ENCODE data around the gene RXRA. TPM values are rescaled to one million over a fixed set of nuclear protein-coding genes. Genes with fewer than 3 reads are reported as not detected.

The RXRA gene
- 89.0 TPM for total RNA-seq
- long read RNA-seq, transcript RXRA-202 (10 exons, 1,846 nt), result major isoform, 43 of 163 reads
- long read RNA-seq, partial matches to known transcripts, result 109 of 163 reads
- long read RNA-seq, other reads (novel, unspliced or antisense), result 11 of 163 reads

DNA sequence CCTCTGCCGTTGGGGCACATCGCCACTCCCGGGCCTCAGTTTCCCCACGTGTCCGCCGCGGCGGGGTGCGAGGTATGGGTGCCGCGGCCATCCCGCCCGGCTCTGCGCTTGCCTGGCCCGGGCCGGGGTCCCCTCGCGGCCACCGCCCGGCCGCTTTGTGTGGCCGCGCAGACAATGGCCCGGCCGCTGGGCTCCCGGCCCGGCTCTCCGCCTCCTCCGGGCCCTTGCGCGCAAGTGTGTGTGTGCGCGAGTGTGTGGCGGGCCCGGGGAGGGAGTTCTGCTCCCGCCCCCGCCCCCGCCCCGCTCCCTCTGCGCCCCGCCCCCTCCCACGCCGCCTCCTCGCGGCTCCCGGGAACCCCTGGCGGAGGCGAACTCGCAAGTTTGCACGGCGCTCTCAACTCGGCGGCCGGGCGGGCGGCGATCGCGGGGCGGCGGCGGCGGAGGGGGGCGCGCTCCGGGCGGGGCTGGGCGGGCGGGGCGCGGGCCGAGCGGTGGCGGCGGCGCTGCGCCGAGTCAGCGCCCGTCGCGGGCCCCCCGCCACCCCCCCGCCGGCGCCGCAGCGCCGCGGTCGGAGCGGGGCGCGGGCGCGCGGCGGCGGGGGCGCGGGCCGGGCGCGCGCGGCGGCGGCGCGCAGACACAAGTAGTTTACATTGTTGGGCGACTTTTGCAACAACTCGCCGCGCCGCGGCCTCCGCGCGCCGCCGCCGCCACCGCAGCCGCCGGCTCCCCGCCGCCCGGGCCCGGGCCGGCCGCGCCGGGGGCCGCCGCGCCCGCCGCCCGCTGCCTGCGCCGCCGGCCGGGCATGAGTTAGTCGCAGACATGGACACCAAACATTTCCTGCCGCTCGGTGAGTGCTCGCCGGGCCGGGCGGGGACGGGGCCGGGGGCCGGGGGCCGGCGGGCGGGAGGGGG, at the start of gene RXRA:
Gene RXRA, plus strand, starts transcription at position 643 of the 911 bp plus-strand sequence. Its CDS starts 177 bp downstream, at position 820.
- ATAC-seq (ENCODE audit: poor library complexity) (peak; percentile 71), DNase-seq (peak; percentile 92)
- intact Hi-C loops (cut with DNase I), result loop anchor here (5.0 kb wide), 2 partner anchors 46 to 159 kb away; no protein-coding TSS in a partner anchor

DNA sequence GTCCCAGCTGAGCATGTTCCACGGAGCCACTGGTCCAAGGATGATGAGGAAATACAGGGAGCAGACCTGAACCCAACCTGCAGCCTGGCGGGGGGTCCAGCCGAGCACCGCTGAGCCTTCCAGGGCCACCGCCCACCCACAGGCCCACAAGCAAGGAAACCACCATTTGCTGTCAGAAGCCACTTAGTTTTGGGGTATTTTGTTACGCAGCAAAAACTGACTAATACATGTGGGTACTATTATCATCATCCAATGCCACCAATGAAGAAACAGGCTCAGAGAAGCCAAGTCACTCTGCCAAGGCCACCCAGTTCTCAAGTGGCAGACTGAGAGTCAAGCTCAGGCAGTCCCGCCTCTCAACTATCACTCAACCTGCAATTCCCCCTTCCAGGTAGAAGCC, 48.0 kb upstream of the RXRA start:
- ATAC-seq (ENCODE audit: poor library complexity) (no peak), DNase-seq (no peak)
- intact Hi-C loops (cut with DNase I), result no loop called here

DNA sequence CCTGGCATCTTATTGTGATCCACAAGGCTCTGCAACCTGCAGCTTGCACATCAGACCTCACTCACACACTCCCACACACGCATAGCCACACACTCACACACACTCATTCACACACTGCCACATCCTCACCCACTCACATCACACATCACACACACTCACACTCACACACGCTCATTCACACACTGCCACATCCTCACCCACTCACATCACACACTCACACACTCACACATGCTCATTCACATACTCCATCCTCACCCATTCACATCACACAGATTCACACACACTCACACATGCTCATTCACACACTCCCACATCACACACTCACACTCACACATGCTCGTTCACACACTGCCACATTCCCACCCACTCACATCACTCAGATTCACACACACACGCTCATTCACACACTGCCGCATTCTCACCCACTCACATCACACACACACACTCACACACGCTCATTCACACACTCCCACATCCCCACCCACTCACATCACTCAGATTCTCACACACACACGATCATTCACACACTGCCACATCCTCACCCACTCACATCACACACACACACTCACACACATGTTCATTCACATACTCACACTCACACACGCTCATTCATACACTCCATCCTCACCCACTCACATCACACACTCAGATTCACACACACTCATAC, 47.1 kb upstream of the RXRA start:
- intact Hi-C loops (cut with DNase I), result no loop called here
- no peak for ATAC-seq (ENCODE audit: poor library complexity)
- no peak for DNase-seq

DNA sequence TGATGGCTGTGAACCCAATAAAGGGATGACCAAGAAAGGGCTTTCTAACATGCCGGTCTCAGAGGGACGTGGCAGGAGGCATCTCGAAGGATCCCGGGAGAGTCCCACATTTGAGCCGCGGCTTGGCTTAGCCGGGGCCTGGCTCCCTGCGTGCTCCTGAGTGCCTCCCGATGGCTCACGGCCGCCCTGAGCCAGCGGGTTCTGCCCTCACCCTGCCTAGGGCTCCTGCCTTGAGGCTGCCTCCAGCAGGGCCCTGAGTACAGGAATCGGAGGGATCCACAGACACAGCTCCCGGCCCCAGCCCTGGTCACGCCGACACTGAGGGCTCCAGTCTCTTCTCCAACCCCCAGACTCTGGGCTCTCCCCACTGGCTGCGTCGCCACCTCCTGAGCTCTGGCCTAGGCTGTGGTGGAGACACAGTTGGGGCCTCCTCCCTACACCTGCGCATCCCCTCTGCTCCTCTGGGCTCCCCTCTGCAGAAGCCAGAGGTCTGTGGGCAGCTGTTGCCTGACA, 44.1 kb upstream of the RXRA start:
- ATAC-seq (ENCODE audit: poor library complexity), result no peak
- intact Hi-C loops (cut with DNase I), result no loop called here
- no peak for DNase-seq

DNA sequence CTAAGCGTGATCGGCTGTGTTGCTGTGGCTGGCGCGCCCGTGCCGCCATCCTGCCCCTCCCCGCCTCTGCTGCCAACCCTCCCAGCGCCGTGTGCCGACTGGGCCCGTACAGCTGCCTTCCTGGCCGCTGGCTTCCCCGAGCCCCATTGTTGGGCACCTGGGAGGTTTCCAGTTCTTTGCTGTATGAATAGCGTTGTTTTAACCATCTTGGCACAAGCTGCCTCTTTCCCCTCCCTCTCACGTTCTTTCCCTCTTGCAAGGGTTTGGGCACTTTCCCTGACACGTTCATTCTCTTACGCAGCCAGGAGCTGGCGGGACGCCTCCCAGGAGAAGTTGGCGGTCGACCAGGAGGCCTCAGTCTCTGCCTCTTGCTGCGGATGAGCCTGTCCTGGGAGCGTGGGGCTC, 43.1 kb upstream of the RXRA start:
- intact Hi-C loops (cut with DNase I), result no loop called here
- ATAC-seq (ENCODE audit: poor library complexity) (peak; percentile 76), DNase-seq (peak; percentile 83)

DNA sequence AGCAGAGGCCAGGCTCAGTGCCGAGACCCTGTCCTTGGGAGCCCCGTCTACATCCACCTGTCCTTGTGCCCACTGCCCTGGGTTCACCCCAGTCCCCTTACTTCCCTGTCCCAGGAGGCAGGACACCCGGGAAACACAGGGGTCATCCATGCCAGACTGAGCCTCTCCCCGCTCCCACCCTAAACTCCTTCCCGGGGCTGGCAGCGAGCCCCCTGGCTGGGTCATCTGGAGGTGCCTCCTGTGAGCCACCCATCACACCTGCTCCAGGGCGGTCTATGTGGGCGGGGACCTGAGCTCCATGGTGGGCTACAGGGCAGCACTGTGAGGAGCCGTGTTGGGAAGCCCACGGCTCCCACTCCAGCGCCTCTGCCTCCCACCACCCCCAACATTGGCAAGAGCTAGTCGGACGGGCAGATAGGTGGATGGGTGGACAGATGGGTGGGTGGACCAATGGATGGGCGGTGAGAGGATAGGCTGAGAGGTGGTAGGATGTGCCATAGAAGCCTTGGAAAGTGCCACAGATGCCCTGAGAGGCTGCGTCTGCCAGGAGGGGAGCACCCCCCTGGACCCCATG, 42.5 kb upstream of the RXRA start:
- intact Hi-C loops (cut with DNase I), result no loop called here
- DNase-seq (no peak), ATAC-seq (ENCODE audit: poor library complexity) (peak; percentile 8)

DNA sequence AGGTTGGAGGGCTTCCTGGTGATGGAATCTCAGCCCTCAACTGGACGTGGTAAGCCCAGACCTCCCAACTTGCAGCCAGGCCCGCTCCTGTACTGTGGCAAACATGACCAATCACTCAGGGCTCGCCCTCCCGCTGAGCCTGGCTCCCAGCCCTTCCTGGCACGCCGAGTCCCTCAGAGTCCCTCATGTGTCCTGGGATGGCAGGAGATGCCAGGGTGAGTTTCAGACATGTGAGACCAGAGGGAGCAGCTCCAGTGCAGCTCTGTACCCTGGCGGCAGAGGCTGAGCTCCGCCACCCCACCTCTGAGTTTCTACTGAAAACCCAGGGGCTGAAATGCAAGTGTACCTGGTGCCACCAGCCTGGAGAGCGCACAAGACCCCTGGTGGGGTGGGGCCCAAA, 42.0 kb upstream of the RXRA start:
- DNase-seq (peak; percentile 83), ATAC-seq (ENCODE audit: poor library complexity) (peak; percentile 83)
- intact Hi-C loops (cut with DNase I), result no loop called here

DNA sequence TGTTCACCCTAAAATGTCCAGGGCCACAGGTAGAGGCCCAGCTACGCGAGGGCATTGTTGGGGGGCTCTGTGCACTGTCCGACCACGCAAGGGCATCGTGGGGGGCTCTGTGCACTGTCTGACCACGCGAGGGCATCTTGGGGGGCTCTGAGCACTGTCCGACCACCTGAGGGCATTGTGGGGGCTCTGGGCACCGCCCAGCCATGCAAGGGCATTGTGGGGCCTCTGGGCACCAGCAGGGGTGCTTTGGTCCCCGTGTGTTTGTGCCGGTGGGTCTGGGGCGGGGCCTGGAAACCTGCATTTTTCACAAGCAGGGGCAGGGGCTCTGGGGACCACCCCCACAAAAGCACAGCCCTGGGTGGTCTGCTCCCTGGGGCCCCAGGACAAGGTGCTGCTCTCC, 41.5 kb upstream of the RXRA start:
- no peak for DNase-seq
- ATAC-seq (ENCODE audit: poor library complexity), result no peak
- intact Hi-C loops (cut with DNase I), result no loop called here

DNA sequence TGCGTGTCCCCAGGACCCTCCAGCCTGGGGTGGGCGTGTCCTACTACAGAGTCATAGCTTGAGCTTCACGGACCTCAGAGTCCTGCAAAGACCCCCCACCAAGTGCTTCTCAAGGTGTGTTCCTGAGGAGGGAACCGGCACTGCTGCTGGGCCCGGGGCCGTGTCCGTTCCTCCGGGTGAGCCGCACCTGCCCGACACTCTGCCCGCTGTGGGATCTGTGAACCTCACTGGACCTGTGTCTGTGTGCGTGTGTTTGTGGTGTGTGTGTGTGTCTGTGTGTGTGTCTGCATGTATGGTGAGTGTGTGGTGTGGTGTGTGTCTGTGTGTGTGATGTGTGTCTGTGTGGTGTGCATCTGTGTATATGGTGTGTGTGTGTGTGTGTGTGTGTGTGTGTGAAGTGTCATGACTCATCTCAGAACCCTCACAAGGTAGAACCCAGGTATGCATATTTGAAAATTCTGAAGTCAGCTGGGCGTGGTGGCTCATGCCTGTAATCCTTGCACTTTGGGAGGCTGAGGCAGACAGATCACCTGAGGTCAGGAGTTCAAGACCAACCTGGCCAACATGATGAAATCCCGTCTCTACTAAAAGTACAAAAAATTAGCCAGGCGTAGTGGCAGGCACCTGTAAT, 40.9 kb upstream of the RXRA start:
- DNase-seq (no peak), ATAC-seq (ENCODE audit: poor library complexity) (no peak)
- intact Hi-C loops (cut with DNase I), result no loop called here

DNA sequence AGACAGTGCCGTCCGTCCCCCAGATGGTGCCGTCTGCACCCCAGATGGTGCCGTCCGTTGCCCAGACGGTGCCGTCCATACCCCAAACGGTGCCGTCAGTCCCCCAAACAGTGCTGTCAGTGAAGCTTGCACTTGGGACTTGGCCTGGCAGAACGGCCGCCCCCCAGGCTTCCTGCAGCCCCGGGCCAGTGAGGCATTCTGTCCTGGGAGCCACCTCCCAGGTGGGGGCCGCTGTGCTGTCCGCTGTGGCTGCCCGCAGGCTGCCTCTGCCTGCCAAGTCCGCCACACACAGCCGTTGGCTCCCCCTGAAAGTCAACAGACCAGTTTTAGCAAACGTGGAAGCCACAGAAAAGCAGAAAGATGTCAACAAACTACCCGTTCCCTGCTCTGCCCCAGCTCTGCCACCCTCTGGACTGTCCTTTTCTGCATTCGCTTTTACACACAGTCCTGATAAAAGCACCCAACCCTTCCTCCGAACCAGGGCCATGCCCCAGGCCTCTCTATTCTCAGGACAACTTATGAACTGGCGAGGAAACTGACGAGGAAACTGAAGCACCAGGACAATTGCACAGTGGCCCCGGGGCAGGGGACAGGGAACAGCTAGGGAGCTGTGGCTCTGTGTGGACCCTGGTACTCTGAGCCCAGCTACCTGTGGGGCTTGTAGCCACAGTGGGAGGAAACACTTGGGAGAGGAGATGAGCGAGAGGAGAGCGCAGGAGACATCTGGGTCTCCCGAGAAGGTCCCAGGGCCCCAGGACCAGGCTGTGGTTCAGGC, 39.6 kb upstream of the RXRA start:
- intact Hi-C loops (cut with DNase I), result no loop called here
- DNase-seq (no peak), ATAC-seq (ENCODE audit: poor library complexity) (no peak)

DNA sequence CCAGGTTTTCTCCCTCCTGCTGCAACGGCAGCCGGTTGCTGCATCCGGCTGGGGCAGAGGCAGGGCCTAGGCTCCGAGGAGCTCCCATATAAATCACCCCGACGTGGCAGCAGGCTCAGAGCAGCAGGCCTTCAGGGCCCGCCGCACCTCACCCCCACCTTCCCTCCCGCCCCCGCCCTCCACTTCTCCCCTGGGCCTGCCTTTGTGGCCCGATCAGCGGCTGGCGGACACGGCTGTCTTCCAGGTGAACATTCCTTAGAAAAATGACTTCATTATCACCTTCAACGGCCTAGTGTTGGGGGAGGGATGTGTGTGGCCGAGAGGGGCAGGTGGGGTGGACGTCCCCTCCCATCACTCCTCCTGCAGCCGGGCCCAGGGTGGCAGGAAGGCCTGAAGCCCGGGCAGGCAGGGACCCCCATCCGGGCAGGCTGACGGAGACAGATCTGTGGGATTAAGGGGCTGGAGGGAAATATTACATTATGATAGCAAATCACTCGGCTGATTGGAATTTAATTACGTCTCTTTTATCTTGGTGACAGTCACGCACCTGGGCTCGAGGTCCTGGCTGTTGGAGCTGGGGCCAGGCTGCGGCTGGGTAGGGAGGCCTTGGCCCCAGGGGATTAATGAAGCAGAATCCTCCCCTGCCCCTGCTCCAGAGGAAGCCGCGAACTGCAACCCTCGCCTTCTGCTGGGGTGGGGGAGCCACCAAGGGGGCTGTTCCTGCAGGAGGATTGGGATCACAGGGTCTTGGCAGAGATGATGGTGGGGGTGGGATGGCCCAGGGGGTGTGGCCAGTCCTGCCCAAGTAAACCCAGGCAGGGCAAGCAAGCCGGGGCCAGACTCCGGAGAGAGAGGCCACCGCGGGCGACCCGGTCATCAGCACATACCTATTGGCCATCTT, 38.4 kb upstream of the RXRA start:
- ATAC-seq (ENCODE audit: poor library complexity) (no peak), DNase-seq (peak; percentile 33)
- intact Hi-C loops (cut with DNase I), result no loop called here

DNA sequence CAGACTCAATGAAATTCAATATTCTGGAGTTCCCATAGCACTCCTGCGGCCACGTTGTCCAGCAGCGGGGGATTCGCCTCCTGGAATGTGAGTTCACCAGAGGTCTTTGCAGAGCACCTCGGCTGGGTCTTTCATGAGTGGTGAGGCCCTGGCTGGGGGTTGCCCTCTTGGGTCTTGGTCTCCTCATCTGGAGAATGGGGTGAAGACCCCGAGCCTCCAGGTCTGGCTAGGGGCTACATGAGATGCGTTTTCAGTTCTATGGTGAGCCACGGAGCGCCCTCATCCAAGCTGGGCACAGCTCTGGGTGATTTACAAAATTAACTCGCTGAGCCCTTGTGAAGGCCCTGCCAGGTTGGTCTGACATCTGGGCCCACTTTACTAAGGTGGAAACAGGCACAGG, 37.5 kb upstream of the RXRA start:
- ATAC-seq (ENCODE audit: poor library complexity), result no peak
- peak; percentile 26 for DNase-seq
- intact Hi-C loops (cut with DNase I), result no loop called here

DNA sequence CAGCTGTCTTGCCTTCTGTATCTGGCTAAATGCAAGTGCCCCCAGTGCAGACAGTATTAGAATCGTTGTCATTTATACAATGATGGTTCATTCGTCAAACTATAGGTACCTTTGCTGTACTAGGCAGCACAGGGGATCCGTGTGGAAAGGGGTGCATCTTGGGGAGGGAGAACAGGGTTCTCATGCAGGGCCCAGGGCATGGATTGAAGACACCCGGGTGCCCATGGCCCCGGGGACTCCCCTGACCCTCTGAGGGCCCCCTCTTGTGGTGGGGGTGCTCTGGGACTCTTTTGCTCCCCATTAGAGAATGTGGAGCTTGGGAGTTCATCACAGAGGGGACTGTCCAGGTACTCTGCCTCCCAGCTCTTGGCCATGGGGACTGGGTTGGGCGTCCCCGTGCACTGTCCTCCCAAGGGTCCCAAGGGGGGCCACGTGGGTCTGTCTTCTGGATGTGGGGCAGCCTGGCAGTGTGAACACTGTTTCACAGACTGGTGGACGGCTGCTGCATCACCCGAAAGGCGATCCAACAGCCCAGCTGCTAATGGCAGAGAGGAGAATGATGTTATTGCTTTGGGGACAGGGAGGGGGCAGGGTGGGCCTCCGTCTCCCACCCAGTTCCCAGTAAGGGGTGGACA, 36.9 kb upstream of the RXRA start:
- peak; percentile 30 for DNase-seq
- intact Hi-C loops (cut with DNase I), result no loop called here
- no peak for ATAC-seq (ENCODE audit: poor library complexity)

DNA sequence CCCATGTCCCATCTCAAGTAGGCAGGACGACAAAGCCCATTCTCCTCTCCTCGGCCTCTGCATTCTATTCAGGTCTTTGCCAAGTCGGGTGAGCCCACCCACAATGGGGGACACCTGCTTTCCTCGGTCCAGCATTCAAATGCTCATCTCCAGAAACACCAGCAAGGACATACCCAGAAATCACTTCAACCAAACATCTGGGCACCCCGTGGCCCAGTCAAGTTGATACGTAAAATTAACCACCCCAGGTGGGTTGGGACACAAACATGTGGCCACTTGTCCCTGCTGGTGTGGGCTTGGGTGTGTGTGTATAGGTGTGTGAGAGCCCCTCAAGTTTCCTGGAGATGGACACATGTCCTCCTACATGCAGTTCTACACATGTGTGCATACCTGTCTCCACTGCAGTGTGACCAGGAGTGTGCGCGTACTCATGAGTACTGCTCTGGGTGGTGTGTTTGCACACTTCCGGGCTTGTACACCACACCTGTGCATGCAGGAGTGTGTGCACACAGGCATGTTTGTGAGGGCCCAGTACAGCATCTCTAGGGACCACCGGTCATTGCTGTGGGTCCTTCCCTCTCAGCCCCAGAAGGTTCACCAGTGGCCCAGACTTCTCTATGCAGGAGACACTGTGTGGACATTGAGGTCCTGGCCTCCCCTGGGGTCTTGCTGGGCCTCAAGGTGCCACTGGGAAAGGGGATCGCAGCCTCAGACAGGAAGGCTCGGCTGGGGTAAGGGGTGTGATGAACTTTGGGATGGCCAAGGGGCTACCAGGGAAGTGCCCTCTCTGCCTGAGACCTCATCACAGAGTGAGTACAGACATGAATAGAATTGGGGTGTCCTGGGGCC, 35.4 kb upstream of the RXRA start:
- ATAC-seq (ENCODE audit: poor library complexity), result no peak
- peak; percentile 27 for DNase-seq
- intact Hi-C loops (cut with DNase I), result no loop called here

DNA sequence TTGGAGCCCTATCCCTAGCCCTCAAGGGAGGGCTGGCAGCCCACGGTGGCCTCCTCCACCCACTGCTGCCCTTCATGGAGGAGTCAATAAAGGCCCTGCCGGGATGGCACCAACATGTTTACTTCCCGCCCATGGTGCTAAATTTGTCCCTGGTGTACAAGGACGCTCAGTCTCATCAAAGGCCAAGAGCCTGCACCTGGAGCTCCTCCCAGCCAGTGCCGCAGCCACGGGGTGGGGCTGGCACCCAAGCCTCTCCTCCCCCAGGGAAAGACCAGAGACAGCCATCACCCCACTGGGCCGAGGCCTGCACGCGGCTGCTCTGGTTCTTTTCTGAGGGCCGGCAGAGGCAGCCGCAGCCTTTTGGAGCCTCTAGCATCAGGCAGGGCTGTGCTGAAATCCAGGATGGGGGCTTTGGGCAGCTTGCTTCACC, 34.8 kb upstream of the RXRA start:
- intact Hi-C loops (cut with DNase I), result no loop called here
- peak; percentile 39 for DNase-seq
- peak; percentile 44 for ATAC-seq (ENCODE audit: poor library complexity)
